HCT116 (cell line): Measurements from ENCODE around the gene RAPGEF1. TPM values are rescaled to one million over a fixed set of nuclear protein-coding genes. Genes with fewer than 3 reads are reported as not detected.

Experiments used
- ATAC-seq: fragments of 200-7000 bp; cut with Tn5 transposase; 2 replicates; pipeline ENCODE4 v1.9.1; 2020; ENCODE audit warnings: mild to moderate bottlenecking, moderate library complexity
- BruUV-seq: library from RNA; stranded (reverse); fragments of 400-500 nt; replicated peaks from 2 replicates; lab custom pipeline; 2021; lab: Mats Ljungman, UMichigan
- CTCF ChIA-PET: fragments of 300-600 bp; sonication (Branson Sonifier 250); formaldehyde crosslinking; loops from one replicate; lab custom pipeline; 2021; ENCODE audit warnings: antibody characterized with exemption; lab: Charles Lee
- POLR2A ChIA-PET: fragments of 300-600, 350-600 bp; sonication (Branson Sonifier 250); formaldehyde crosslinking; loops from one replicate; lab custom pipeline; 2021; ENCODE audit warnings: antibody characterized with exemption; lab: Charles Lee
- RAD21 ChIA-PET, 2 experiments: fragments of 300-600 bp; sonication (Branson Sonifier 250); formaldehyde crosslinking; loops; one replicate each; lab custom pipeline; 2023; ENCODE audit warnings: low total read pairs in 2 of 2; ENCODE audit not compliant: uncharacterized antibody in 2 of 2, unreplicated experiment in 2 of 2, low non-redundant PET in 1 of 2; lab: Charles Lee
- DNase-seq: peaks from one replicate; pipeline ENCODE4 v3.0.0-alpha.2; 2010; ENCODE audit warnings: low read depth, low spot score
- H2AFZ ChIP-seq: fragments of 200-600 bp; shearing (Covaris generic), sonication (generic); 2 replicates; pipeline ENCODE4 v1.6.1; 2017; ENCODE audit warnings: low read depth, mixed run types, mixed read lengths, antibody characterized with exemption, low read length; ENCODE audit not compliant: poor library complexity, severe bottlenecking
- H3K27ac ChIP-seq: 2 replicates; pipeline ENCODE4 v1.5.1; 2012; ENCODE audit warnings: low read depth, low read length
- H3K27me3 ChIP-seq: fragments of 200-600 bp; sonication (generic); 2 replicates; pipeline ENCODE4 v1.6.1; 2016; ENCODE audit warnings: mixed run types, low read length, mixed read lengths; ENCODE audit not compliant: insufficient read depth
- H3K36me3 ChIP-seq, 2 experiments: fragments of 200-500 bp in 1 of 2; fragments of 200-600 bp in 1 of 2; sonication (Bioruptor generic) in 1 of 2; sonication (generic) in 1 of 2; 2 replicates each; pipeline versions ENCODE4 v1.5.1 to v1.6.1; 2014 to 2016; ENCODE audit warnings: low read length in 2 of 2, inconsistent platforms in 1 of 2, mixed read lengths in 1 of 2, mixed run types in 1 of 2; ENCODE audit not compliant: insufficient read depth in 2 of 2, control insufficient read depth in 1 of 2
- H3K4me1 ChIP-seq, 2 experiments: fragments of 200-600 bp in 1 of 2; sonication (generic) in 1 of 2; 2 replicates each; pipeline versions ENCODE4 v1.5.1 to v1.6.1; 2012 to 2017; ENCODE audit warnings: low read length in 2 of 2, inconsistent platforms in 1 of 2, mild to moderate bottlenecking in 1 of 2, mixed read lengths in 1 of 2, mixed run types in 1 of 2, moderate library complexity in 1 of 2; ENCODE audit not compliant: insufficient read depth in 2 of 2, control insufficient read depth in 1 of 2
- H3K4me2 ChIP-seq: fragments of 200-600 bp; sonication (generic); 2 replicates; pipeline ENCODE4 v1.6.1; 2017; ENCODE audit warnings: mixed run types, low read length, mixed read lengths
- H3K4me3 ChIP-seq, 2 experiments: fragments of 200-600 bp in 1 of 2; sonication (generic) in 1 of 2; replicated peaks in 1 of 2; 2 replicates each; pipeline ENCODE4 v1.5.1; 2011 to 2016; ENCODE audit warnings: low read length in 2 of 2, control low read depth in 1 of 2, low read depth in 1 of 2, mild to moderate bottlenecking in 1 of 2, mixed read lengths in 1 of 2, mixed run types in 1 of 2
- H3K79me2 ChIP-seq: fragments of 200-600 bp; sonication (generic); 2 replicates; pipeline ENCODE4 v1.6.1; 2017; ENCODE audit warnings: mild to moderate bottlenecking, mixed run types, low read length, moderate library complexity, mixed read lengths; ENCODE audit not compliant: insufficient read depth
- H3K9ac ChIP-seq: fragments of 200-600 bp; sonication (generic); 2 replicates; pipeline ENCODE4 v1.6.1; 2016; ENCODE audit warnings: low read length, mixed read lengths
- H3K9me2 ChIP-seq: fragments of 200-600 bp; sonication (generic), shearing (Covaris generic); 2 replicates; pipeline ENCODE4 v1.6.1; 2017; ENCODE audit warnings: mixed run types, mild to moderate bottlenecking, moderate library complexity; ENCODE audit not compliant: insufficient read depth
- H3K9me3 ChIP-seq, 2 experiments: fragments of 200-500 bp in 1 of 2; fragments of 200-600 bp in 1 of 2; sonication (Bioruptor generic) in 1 of 2; sonication (generic) in 1 of 2; 2 replicates each; pipeline ENCODE4 v1.6.1; 2014 to 2017; ENCODE audit warnings: low read length in 2 of 2, mixed read lengths in 2 of 2, inconsistent platforms in 1 of 2, low read depth in 1 of 2, mild to moderate bottlenecking in 1 of 2, mixed run types in 1 of 2, moderate library complexity in 1 of 2; ENCODE audit not compliant: control insufficient read depth in 1 of 2, insufficient read depth in 1 of 2
- H4K20me1 ChIP-seq: fragments of 200-600 bp; sonication (generic), shearing (Covaris generic); 2 replicates; pipeline ENCODE4 v1.6.1; 2017; ENCODE audit warnings: mixed run types, mild to moderate bottlenecking, moderate library complexity; ENCODE audit not compliant: insufficient read depth
- ATF3 ChIP-seq: IDR thresholded peaks from 2 replicates; pipeline ENCODE4 v1.6.1; 2012
- CBX3 ChIP-seq: IDR thresholded peaks from 2 replicates; pipeline ENCODE4 v1.6.1; 2012; ENCODE audit warnings: low read depth
- EGR1 ChIP-seq: IDR thresholded peaks from 2 replicates; pipeline ENCODE4 v1.6.1; 2012; ENCODE audit warnings: low read depth
- ELF1 ChIP-seq: IDR thresholded peaks from 2 replicates; pipeline ENCODE4 v1.6.1; 2012; ENCODE audit warnings: low read depth, borderline replicate concordance
- EZH2 ChIP-seq: fragments of 200-600 bp; sonication (generic); IDR thresholded peaks from 2 replicates; pipeline ENCODE4 v1.6.1; 2017; ENCODE audit warnings: antibody characterized with exemption, mixed run types
- FOSL1 ChIP-seq: IDR thresholded peaks from 2 replicates; pipeline ENCODE4 v1.6.1; 2012; ENCODE audit warnings: low read depth
- JUND ChIP-seq: IDR thresholded peaks from 2 replicates; pipeline ENCODE4 v1.6.1; 2012
- RAD21 ChIP-seq: IDR thresholded peaks from 2 replicates; pipeline ENCODE4 v1.6.1; 2012; ENCODE audit warnings: low read depth, mild to moderate bottlenecking
- SRF ChIP-seq: IDR thresholded peaks from 2 replicates; pipeline ENCODE4 v1.6.1; 2012; ENCODE audit warnings: low read depth
- YY1 ChIP-seq: IDR thresholded peaks from 2 replicates; pipeline ENCODE4 v1.6.1; 2011; ENCODE audit warnings: low read length, low read depth, moderate library complexity, mild to moderate bottlenecking; ENCODE audit not compliant: insufficient replicate concordance; ENCODE audit errors: extremely low read depth
- ZBTB33 ChIP-seq: IDR thresholded peaks from 2 replicates; pipeline ENCODE4 v1.6.1; 2011; ENCODE audit warnings: mild to moderate bottlenecking, low read length, moderate library complexity; ENCODE audit not compliant: insufficient replicate concordance; ENCODE audit errors: extremely low read depth
- intact Hi-C: fragments of 100-400 bp; cut with micrococcal nuclease; formaldehyde crosslinking; loops from 2 replicates; pipeline ENCODE4 v1.10.0; 2022
- total RNA-seq: library from RNA; stranded (reverse); gene quantifications from one replicate; pipeline ENCODE4 v1.2.1, GENCODE V29; 2021; ENCODE audit not compliant: unreplicated experiment

The RAPGEF1 gene
- total RNA-seq, 1 experiment from 2014 or later: 43.0 TPM

- no peak overlapping the region for H3K4me2 ChIP-seq
- BruUV-seq: no TSS peak
- RAD21 ChIA-PET: no interaction called here
- no peaks in the 10 kb centered on the region for H4K20me1 ChIP-seq
- H3K27me3 ChIP-seq: no peaks in the 10 kb centered on the region
- CTCF ChIA-PET: no interaction called here
- H3K9me3 ChIP-seq: no peaks in the 10 kb centered on the region
- no peak overlapping the region for H3K4me3 ChIP-seq
- H3K9ac ChIP-seq: no peak overlapping the region
- H3K79me2 ChIP-seq: no peaks in the 10 kb centered on the region
- H3K36me3 ChIP-seq: no peaks in the 10 kb centered on the region
- H3K27ac ChIP-seq: no peak overlapping the region
- POLR2A ChIA-PET: no interaction called here
- intact Hi-C loops: no loop called here
- DNase-seq: no peak
- no peak for TF ChIP-seq EZH2
- TF ChIP-seq YY1: no peak
- no peak for TF ChIP-seq FOSL1
- TF ChIP-seq CBX3: no peak
- no peak for TF ChIP-seq JUND
- no peak for TF ChIP-seq RAD21
- no peak for TF ChIP-seq ZBTB33
- no peak for TF ChIP-seq ELF1
- no peak for TF ChIP-seq EGR1
- no peak for TF ChIP-seq ATF3
- no peak for TF ChIP-seq SRF
- no peak overlapping the region for H2AFZ ChIP-seq
- H3K9me2 ChIP-seq: no peaks in the 10 kb centered on the region
- ATAC-seq: no peak
- H3K4me1 ChIP-seq: no peaks in the 10 kb centered on the region
Observed at GRCh38 chr9:131625790-131626670, 113.8 kb downstream of the RAPGEF1 start.
